ENCODE data around the gene RB1.
"Not testable (repeated sequence)": the region's sequence is repeated elsewhere in the genome, so short reads cannot be mapped to it uniquely, and the experiment has no call there.

RB1 gene

GRCh38 chr13:48299591-48299990, 4.0 kb upstream of the RB1 start:
- DNase-seq: no peak

GRCh38 chr13:48302871-48303358, 636 bp upstream of the RB1 start:
- DNase-seq: no peak

DNA sequence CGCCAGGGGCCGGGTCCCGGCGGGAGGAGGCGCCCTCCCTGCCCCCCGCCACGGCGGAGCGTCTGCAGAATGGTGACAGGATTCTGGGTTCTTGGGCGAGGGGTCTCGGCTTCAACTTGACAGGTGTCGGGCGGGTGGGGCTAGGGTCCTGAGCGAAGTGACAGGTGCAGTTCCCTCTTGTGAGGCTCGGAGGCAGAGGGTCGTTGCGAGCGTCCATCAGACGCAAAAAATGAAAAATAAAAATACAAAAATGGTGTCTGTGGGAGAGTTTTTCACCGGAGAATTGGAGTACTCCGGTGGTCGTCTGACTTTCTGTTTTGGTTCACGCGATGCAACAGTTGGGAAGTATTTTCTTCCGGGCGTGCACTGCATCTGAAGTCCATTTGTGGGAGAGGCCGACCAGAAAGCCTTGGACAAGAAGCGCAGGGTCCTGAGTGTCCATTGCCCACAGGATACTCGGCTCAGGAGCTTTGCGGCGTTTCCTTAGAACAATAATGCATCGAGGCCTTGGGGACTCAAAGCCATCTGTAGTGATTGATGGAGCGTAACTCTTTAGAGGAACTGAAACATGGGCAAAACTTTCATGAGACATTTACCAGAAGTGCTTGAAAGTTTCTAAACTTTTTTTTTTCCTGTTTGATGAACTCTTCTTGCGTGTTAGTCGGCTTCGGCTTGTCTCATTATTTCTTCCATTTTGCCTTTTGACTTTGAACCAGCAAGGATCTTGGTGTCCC, 759 bp downstream of the RB1 start:
- DNase-seq: no peak

DNA sequence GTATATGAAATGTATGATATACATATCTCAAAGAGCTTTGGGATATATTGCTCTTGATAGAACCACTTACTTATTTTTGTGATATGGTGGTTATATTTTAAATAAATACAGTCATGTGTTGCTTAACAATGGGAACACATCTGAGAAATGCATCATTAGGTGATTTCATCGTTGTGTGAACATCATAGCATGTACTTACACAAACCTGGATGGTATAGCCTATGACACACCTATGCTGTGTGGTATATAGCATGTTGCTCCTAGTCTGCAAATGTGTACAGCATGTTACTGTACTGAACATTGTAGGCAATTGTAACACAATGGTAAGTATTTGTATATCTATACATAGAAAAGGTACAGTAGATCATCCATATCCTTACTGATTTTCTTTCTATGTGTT, 7.7 kb downstream of the RB1 start:
- no peak for DNase-seq

GRCh38 chr13:48315969-48316650, 12.6 kb downstream of the RB1 start:
- DNase-seq: no peak

GRCh38 chr13:48316826-48317510, 13.4 kb downstream of the RB1 start:
- no peak for DNase-seq

DNA sequence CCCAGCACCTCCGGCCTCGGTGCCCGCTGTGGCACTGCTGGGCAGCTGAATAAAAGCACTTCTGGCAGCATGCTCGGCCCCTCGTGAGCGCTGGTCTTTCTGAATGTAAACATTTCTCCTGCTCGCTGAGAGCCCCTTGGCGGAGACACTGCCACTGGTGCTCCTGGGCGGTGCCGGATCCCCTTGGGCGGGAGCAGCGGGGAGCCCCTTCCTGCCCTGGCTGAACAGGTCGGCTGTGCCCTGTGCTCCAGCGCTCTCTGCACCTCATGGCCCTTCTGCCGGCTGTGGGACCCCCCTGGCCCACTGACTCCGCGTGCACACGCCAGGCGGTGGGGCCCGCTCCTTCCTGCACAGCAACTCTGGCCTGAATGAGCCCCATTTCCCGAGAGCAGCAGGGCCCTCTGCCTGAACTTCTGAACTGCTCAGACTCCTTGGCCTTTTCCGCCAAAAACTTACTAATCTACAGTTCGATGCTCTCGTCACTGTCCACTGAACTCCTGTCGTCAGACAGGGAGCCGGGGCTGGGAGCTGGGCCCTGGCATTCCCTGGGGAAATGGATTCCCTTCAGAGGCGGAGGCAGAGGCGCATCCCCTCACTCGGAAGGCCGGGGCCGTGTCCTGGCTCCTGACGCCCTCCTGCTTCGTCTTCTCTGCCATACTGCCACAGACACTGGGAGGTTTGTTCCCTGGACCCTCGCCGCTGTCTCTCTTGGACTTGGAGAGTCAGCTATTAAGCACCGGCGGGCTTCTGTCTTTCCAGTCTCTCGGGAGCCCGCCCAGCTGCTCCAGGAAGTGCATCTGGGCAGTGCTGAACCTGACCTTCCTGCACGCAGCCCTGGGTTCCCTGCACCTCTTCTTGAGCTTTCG, 14.2 kb downstream of the RB1 start:
- DNase-seq: no peak

GRCh38 chr13:48318377-48318811, 14.8 kb downstream of the RB1 start:
- no peak for DNase-seq

DNA sequence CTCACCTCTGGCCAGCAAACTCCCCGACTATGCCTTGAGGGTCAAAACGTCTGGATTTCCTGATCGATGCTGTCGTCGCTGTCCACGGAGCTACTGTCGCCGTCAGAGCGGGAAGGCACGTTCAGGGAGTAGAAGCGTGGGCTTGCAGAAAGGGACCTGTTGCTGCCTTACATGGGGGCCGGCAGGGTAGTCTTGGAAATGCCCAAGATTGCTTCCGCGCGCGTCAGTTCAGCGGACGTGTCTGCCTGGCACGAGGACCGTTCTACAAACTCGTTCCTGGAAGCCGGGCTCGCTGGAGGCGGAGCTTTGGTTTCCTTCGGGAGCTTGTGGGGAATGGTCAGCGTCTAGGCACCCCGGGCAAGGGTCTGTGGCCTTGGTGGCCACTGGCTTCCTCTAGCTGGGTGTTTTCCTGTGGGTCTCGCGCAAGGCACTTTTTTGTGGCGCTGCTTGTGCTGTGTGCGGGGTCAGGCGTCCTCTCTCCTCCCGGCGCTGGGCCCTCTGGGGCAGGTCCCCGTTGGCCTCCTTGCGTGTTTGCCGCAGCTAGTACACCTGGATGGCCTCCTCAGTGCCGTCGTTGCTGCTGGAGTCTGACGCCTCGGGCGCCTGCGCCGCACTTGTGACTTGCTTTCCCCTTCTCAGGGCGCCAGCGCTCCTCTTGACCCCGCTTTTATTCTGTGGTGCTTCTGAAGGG, 15.4 kb downstream of the RB1 start:
- no peak for DNase-seq

DNA sequence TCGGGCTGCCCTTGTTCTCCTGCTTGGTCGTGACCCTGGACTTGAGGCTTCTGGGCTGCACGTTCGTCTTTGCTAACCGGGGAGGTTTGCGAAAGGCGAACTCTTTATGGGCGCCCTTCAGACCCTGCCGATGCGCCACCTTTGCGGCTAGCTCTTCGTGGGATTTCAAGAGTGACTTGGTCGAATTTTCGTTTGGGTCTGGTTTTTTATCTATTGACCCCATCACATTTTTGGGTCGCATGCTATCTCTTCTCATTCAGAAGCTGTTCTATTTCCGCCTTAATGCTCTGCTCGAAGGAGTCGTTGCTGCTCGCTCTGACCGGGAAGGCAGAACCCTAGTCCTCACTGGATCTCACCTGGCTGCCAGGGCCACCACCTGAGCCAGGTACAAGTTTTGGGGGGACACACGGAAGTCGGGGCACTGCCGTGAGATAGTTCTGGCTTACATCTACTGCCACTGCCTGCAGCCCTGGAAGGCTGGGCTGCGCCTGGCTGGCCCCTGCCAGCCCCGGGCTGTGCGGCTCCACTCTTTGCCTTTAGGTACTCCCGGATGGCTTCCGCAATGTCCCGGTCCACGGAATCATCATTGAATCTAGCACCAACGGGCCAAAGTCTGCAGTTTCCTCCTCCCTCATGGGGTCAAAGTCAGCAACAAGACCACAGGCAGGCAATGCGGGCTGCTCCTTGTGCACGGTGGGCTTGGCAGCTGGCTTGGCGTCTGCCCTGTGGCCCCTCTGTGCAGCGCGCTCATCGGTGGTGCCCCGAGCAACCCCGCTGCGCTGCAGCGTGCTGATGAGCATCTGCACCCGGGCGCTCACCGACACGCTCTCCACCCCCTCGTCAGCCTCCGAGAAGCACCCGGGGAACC, 16.2 kb downstream of the RB1 start:
- DNase-seq: no peak

GRCh38 chr13:48320399-48320790, 16.8 kb downstream of the RB1 start:
- DNase-seq: no peak

GRCh38 chr13:48320891-48321510, 17.4 kb downstream of the RB1 start:
- no peak for DNase-seq

GRCh38 chr13:48322294-48322693, 18.7 kb downstream of the RB1 start:
- DNase-seq: no peak

DNA sequence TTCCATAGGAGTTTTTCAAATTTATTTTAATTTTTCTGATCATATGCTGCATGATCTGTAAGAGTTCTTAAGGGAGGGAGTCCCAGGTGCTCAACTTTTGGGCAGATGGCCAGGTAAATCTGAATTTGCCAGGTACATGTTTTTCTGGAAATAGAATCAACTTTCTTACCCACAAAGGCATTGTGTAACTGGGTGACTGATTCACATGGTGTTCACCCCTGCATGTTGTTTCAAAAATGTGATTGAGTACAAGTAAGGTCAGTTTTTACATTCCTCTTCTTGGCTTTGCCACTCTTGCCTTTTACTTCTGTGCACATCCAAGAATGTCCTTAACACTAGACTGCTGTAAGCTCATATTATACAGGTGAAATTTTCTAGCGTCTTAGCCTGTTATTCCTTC, 30.4 kb downstream of the RB1 start:
- no peak for DNase-seq

- DNase-seq: no peak
Observed at GRCh38 chr13:48334534-48335127, 31.1 kb downstream of the RB1 start.

DNA sequence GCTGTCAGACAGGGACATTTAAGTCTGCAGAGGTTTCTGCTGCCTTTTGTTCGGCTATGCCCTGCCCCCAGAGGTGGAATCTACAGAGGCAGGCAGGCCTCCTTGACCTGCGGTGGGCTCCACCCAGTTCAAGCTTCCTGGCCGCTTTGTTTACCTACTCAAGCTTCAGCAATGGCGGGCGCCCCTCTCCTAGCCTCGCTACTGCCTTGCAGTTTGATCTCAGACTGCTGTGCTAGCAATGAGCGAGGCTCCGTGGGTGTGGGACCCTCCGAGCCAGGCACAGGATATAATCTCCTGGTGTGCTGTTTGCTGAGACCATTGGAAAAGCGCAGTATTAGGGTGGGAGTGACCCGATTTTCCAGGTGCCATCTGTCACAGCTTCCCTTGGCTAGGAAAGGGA, 35.6 kb downstream of the RB1 start:
- not testable (repeated sequence) for DNase-seq

- no peak for DNase-seq
Observed at GRCh38 chr13:48344264-48344663, 40.7 kb downstream of the RB1 start.

DNA sequence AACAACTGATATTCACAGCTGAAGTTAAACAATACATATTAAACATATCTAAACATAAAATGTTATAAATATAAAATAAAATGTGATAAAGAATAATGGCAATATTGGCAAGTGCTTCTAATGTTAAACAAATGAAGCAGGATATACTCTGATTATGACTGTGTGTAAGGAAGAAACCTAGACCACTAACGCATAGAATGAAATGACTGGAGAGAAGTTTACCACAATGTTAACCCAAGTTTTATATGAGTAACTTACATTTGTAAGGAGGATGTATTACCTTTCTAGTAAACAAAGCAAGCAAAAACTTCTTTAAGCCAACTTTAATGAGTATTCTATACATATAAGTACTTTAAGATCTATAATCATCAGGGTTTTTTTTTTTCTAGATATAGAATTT, 43.0 kb downstream of the RB1 start:
- no peak for DNase-seq

DNA sequence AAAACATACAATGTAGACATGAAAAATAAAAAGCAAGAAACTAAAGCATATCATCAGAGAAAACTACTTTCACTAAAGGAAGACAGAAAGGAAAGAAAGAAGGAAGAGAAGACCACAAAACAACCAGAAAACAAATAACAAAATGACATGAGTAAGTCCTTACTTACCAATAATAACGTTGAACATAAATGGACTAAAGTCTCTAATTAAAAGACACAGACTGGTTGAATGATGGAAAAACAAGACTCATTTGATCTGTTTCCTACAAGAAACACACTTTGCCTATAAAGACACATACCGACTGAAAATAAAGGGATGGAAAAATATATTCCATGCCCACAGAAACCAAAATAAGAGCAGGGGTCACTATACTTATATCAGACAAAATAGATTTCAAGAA, 46.0 kb downstream of the RB1 start:
- no peak for DNase-seq

GRCh38 chr13:48353590-48353989, 50.0 kb downstream of the RB1 start:
- no peak for DNase-seq
